ENCODE results near the gene B4GALNT3. TPM values are rescaled to one million over a fixed set of nuclear protein-coding genes. Genes with fewer than 3 reads are reported as not detected.

Gene B4GALNT3
- total and polyA plus RNA-seq, 4 donors = 1.7 to 36.1 (median 13.0) TPM

DNA sequence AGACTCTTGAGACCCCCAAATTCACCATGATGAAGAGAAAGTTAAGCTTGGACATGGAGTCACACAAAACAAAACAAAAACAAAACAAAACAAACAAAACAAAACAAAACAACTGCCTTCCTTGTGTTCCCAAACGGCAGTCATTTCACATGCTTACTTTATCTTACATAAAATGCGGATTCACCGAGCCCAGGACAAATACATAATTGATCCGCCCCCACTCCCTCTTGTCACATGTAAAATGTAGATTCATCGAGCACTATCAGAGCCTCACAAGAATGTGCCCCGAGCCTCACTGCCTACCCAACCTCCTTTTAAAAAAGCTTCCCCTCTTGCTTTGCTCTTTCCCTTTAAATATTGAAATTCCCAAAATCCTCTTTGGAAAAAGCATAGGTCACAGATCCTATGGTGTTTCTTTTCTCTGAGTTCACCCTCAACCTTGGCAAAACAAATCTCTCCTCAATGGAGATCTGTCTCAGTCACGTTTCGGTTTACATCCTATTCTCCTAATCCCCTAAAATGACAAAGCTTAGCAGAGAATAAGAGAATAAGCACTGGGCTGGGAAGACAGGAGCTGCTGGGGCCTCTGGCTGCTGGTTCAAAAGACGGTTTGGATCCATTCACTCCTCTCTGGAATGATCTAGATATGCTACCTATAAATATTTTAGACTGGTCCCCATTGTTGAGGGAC, 119.8 kb downstream of the B4GALNT3 start:
- WGBS, 2 donors = 82 to 88% methylated on average over 9 of the region's 9 CpGs
- no peaks in the 10 kb centered on the region for H3K36me3 ChIP-seq (ENCODE audit: control insufficient read depth in 4 of 4, insufficient read depth in 4 of 4, low read length in 4 of 4)
- H3K27ac ChIP-seq (ENCODE audit: low read depth in 1 of 2, low read length in 1 of 2) = peak overlapping the region in 1 of 2 donors; percentile 61
- ATAC-seq (ENCODE audit: insufficient read depth, low FRiP score) (no peak), DNase-seq (no peak)
- H3K9ac ChIP-seq (ENCODE audit: insufficient read depth in 1 of 2, low read length in 2 of 2) = no peak overlapping the region
- H3K4me3 ChIP-seq = no peak overlapping the region
- H3K27me3 ChIP-seq (ENCODE audit: control insufficient read depth in 3 of 3, insufficient read depth in 3 of 3, low read length in 2 of 3) = no peaks in the 10 kb centered on the region
- H3K4me1 ChIP-seq (ENCODE audit: control insufficient read depth in 5 of 5, insufficient read depth in 5 of 5, low read length in 5 of 5) = peaks cover 0 to 11% (median 7%) of the 10 kb centered on the region in 5 donors
- TF ChIP-seq, protein P1, sequence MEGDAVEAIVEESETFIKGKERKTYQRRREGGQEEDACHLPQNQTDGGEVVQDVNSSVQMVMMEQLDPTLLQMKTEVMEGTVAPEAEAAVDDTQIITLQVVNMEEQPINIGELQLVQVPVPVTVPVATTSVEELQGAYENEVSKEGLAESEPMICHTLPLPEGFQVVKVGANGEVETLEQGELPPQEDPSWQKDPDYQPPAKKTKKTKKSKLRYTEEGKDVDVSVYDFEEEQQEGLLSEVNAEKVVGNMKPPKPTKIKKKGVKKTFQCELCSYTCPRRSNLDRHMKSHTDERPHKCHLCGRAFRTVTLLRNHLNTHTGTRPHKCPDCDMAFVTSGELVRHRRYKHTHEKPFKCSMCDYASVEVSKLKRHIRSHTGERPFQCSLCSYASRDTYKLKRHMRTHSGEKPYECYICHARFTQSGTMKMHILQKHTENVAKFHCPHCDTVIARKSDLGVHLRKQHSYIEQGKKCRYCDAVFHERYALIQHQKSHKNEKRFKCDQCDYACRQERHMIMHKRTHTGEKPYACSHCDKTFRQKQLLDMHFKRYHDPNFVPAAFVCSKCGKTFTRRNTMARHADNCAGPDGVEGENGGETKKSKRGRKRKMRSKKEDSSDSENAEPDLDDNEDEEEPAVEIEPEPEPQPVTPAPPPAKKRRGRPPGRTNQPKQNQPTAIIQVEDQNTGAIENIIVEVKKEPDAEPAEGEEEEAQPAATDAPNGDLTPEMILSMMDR (IDR thresholded peaks at IDR 0.05; ENCODE audit: control extremely low read depth, extremely low read depth) = no peak
- no peaks in the 10 kb centered on the region for H3K9me3 ChIP-seq (ENCODE audit: control insufficient read depth in 4 of 4, insufficient read depth in 3 of 4, low read length in 3 of 4)

DNA sequence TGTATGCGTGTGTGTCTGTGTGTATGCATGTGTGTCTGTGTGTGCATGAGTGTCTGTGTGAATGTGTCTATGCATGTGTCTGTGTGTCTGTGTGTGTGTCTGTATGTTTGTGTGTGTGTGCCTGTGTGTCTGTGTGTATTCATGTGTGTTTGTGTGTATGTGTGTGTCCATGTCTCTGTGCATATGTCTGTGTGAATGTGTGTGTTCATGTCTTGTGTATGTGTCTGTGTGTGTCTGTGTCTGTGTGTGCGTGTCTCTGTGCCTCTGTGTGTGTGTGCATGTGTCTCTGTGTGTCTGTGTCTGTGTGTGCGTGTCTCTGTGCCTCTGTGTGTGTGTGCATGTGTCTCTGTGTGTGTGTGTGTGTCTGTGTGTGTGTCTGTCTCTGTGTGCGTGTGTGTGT, 121.1 kb downstream of the B4GALNT3 start:
- Histone ChIP-seq H3K9ac (ENCODE audit: insufficient read depth in 1 of 2, low read length in 2 of 2) (no peak overlapping the region), H3K4me3 (no peak overlapping the region), H3K9me3 (ENCODE audit: control insufficient read depth in 4 of 4, insufficient read depth in 3 of 4, low read length in 3 of 4) (no peaks in the 10 kb centered on the region), H3K27ac (ENCODE audit: low read depth in 1 of 2, low read length in 1 of 2) (no peak overlapping the region), H3K27me3 (ENCODE audit: control insufficient read depth in 3 of 3, insufficient read depth in 3 of 3, low read length in 2 of 3) (no peaks in the 10 kb centered on the region), H3K36me3 (ENCODE audit: control insufficient read depth in 4 of 4, insufficient read depth in 4 of 4, low read length in 4 of 4) (no peaks in the 10 kb centered on the region), H3K4me1 (ENCODE audit: control insufficient read depth in 5 of 5, insufficient read depth in 5 of 5, low read length in 5 of 5) (peaks cover 0 to 7% (median 5%) of the 10 kb centered on the region in 5 donors)
- ATAC-seq (ENCODE audit: insufficient read depth, low FRiP score) = no peak
- whole genome bisulfite sequencing, 2 donors = 97 to 99% methylated on average over 4 of the region's 4 CpGs
- TF ChIP-seq, protein P1 (IDR thresholded peaks at IDR 0.05; ENCODE audit: control extremely low read depth, extremely low read depth) = no peak
- no peak for DNase-seq

DNA sequence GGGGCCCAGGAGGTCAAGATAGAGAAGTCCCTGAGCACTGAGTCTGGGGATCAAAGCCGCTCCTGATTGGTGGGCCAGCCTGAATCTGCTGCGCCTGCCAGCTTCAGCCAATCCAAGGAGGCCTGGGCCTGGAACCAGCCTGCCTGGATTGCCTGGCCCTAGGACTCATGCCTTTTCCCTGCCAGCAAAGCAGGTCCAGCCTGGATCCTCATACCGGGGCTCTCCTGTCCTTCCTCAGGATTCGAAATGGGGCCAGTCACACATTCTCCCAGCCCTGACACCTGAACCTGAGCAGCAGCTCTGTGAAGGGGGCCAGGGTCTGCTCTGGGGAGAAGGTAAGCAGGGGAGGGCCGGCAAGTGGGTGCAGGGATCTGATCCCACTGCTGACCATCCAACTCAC, 121.6 kb downstream of the B4GALNT3 start:
- H3K27me3 ChIP-seq (ENCODE audit: control insufficient read depth in 3 of 3, insufficient read depth in 3 of 3, low read length in 2 of 3) = no peaks in the 10 kb centered on the region
- H3K27ac ChIP-seq (ENCODE audit: low read depth in 1 of 2, low read length in 1 of 2) = peak overlapping the region in 1 of 2 donors; percentile 4
- H3K36me3 ChIP-seq (ENCODE audit: control insufficient read depth in 4 of 4, insufficient read depth in 4 of 4, low read length in 4 of 4) = no peaks in the 10 kb centered on the region
- no peak for ATAC-seq (ENCODE audit: insufficient read depth, low FRiP score)
- TF ChIP-seq, protein P1 (IDR thresholded peaks at IDR 0.05; ENCODE audit: control extremely low read depth, extremely low read depth) = no peak
- H3K9ac ChIP-seq (ENCODE audit: insufficient read depth in 1 of 2, low read length in 2 of 2) = no peak overlapping the region
- peaks cover 0 to 7% (median 1%) of the 10 kb centered on the region in 5 donors for H3K4me1 ChIP-seq (ENCODE audit: control insufficient read depth in 5 of 5, insufficient read depth in 5 of 5, low read length in 5 of 5)
- WGBS, 2 donors = 98% methylated on average over 5 of the region's 5 CpGs
- no peaks in the 10 kb centered on the region for H3K9me3 ChIP-seq (ENCODE audit: control insufficient read depth in 4 of 4, insufficient read depth in 3 of 4, low read length in 3 of 4)
- DNase-seq = no peak
- H3K4me3 ChIP-seq = no peak overlapping the region

All from lung (tissue), 12 donors.